SK-MEL-5 (cell line): ENCODE measurements around the gene ALDH1A3. TPM values are rescaled to one million over a fixed set of nuclear protein-coding genes. Genes with fewer than 3 reads are reported as not detected.

Experiments
- DNase-seq: peaks from one replicate; pipeline ENCODE4 v3.0.0-alpha.2; 2016; ENCODE audit warnings: low read depth, low spot score
- in situ Hi-C: cut with HindIII; loops from 2 replicates; pipeline ENCODE4 v1.10.0; 2016; ENCODE audit warnings: low sequenced_read_pairs, high pct_unique_total_duplicates, low pct_unique_long_range_greater_than_20kb
- total RNA-seq: library from RNA; depleted of rRNA; stranded (reverse); fragments of >200 nt; shearing (Covaris generic); gene quantifications from 2 replicates; pipeline ENCODE4 v1.2.3, GENCODE V29; 2014

Gene ALDH1A3
- total RNA-seq, 1 experiment from 2014 or later = 0.34 TPM

GRCh38 chr15:100930306-100930848 is 50.7 kb downstream of the ALDH1A3 start:
- in situ Hi-C loops = no loop called here
- DNase-seq = no peak

- no peak for DNase-seq
- in situ Hi-C loops = no loop called here
Observed at GRCh38 chr15:100931143-100931890, 51.7 kb downstream of the ALDH1A3 start.

- in situ Hi-C loops = no loop called here
- DNase-seq = no peak
Observed at GRCh38 chr15:100932676-100933348, 53.2 kb downstream of the ALDH1A3 start.

DNA sequence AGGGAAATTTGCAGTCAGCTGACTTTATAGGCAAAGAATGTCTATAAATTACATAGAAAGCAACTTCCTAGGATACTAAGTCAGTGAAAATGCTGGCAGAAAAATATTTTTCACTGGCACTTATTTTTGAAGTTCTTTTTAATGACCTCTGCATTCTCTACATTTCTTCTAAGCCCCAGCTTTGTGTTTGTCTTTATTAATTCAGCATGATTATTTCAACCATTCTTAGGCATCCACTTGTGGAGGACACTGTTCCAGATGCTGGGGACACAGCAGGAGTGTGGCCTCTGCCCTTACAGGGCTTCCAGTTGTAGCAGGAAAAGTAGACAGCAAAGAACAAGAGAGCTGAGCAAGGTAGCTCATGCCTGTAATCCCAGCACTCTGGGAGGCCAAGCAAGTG is 54.5 kb downstream of the ALDH1A3 start:
- in situ Hi-C loops = no loop called here
- DNase-seq = no peak

- in situ Hi-C loops = no loop called here
- peak; percentile 38 for DNase-seq
Observed at GRCh38 chr15:100934726-100935125, 55.1 kb downstream of the ALDH1A3 start.

- DNase-seq = no peak
- in situ Hi-C loops = no loop called here
Observed at GRCh38 chr15:100937171-100937570, 57.5 kb downstream of the ALDH1A3 start.

DNA sequence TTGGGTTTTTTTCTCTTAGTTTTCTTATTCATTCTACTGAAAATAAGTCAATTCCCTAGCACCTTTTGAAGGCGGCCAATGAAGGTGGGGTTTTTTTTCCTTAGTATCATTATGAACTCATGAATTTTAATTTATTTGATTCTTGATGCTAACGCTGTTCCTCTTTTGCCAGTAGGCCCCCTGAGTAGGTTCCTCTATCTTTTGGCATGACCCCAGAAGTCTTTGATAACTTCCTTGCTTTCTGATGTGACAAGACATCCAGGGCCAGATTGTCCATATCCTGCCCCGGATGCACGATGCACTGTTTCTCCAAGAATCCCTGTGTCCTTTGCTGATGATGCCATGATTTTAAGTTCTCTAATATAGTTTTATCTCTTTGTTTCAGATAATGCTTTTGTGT is 60.2 kb downstream of the ALDH1A3 start:
- no peak for DNase-seq
- in situ Hi-C loops = no loop called here

- DNase-seq = no peak
- in situ Hi-C loops = no loop called here
Observed at GRCh38 chr15:100940767-100941379, 61.2 kb downstream of the ALDH1A3 start.

GRCh38 chr15:100941536-100941935 is 61.9 kb downstream of the ALDH1A3 start:
- DNase-seq = no peak
- in situ Hi-C loops = no loop called here

GRCh38 chr15:100942656-100943425 is 63.2 kb downstream of the ALDH1A3 start:
- DNase-seq = no peak
- in situ Hi-C loops = no loop called here

GRCh38 chr15:100944244-100944895 is 64.7 kb downstream of the ALDH1A3 start:
- in situ Hi-C loops = no loop called here
- no peak for DNase-seq

DNA sequence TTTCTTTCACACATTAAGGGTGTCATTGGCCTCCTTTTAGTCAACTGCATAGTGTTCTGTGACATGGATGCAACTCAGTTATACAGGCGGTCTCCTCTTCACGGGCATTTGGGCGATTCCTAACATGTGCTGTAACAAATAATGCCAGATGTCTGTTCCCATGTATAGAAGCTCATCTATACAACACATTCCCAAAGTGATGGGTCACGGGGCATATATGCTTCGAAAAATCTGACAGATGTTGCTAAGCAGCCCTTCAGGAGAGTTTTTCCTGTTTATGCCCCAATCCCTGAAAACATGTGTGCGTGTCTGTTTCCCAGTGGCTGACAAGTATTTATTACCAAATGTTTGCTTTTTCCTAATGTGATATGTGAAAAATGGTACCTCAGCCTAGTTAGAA is 65.4 kb downstream of the ALDH1A3 start:
- in situ Hi-C loops = no loop called here
- no peak for DNase-seq

DNA sequence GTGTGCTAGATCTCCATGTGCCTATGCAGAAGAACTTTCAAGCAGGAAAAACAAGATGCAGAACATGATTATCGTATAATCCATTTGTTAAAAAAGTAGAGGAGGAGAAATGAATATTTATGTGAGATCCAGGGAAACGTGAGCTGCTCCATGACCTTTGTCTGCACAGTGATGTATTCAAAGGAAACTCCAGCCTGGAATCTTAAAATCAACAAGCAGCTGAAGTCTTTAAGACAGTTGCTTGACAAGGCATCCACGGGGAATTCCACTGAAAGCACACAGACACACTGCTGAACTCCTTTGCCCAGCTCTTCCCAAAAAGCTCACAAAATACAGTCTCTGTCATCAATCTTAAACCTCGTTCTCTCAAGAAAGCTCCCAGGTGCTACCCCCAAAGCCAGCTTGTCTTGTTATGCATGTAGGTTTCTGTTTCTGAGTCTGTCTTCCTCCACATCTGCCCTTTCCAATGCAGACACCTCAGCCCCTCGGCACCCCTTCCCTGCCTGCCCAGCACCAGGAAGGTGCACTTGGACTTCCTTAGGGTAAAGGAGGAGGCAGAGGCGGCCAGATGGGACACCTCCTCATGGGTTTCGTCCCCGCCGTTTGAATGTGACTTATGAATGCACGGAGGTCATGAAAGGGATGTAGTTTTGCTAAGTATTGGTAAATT is 68.3 kb downstream of the ALDH1A3 start:
- in situ Hi-C loops = no loop called here
- DNase-seq = no peak

DNA sequence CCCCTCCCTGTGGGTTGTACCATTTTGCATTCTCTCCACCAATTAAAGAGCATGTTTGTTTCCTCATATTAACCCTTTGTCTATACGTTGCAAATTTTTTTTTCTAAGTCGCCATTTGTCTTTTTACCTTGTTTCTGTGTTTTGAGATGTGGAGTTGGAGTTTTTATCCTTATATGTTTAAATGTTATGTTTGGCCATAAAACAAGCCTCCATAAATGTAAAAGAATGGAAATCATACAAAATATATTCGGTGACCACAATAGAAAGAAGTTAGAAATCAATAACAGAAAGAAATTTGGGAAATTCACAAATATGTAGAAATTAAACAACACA is 68.8 kb downstream of the ALDH1A3 start:
- no peak for DNase-seq
- in situ Hi-C loops = no loop called here

- DNase-seq = no peak
- in situ Hi-C loops = no loop called here
Observed at GRCh38 chr15:100949691-100950090, 70.1 kb downstream of the ALDH1A3 start.

- in situ Hi-C loops = no loop called here
- no peak for DNase-seq
Observed at GRCh38 chr15:100951965-100952364, 72.3 kb downstream of the ALDH1A3 start.

DNA sequence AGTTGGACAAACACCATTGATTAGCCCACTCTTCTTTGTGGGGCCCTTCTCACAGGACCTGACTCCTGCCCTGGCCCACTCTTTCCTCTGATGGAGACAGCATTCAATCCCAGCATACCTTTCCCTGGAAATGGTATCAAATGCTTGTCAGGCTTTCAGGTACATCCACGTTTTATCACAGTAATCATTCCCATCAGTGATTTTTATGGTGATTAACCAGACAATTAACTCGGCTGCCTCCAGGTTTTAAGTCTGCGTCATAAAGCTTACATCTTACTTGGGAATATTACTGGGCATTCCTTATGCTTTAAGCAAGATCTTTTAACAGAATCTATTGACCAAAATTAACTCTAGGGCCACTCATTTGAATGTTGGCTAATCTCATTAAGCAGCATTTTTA is 72.9 kb downstream of the ALDH1A3 start:
- in situ Hi-C loops = no loop called here
- DNase-seq = no peak
